Lower lobe of right lung (tissue), 2 donors: ENCODE measurements around the gene LIN28B. TPM values are rescaled to one million over a fixed set of nuclear protein-coding genes. Genes with fewer than 3 reads are reported as not detected.
"Not testable (repeated sequence)": the region's sequence is repeated elsewhere in the genome, so short reads cannot be mapped to it uniquely, and the experiment has no call there.

Source experiments
- ATAC-seq, 2 donors: fragments of 200-7000 bp; cut with Tn5 transposase; one replicate each; pipeline ENCODE4 v1.9.1; 2020 to 2022; ENCODE audit warnings: mild to moderate bottlenecking in 2 of 2, moderate library complexity in 2 of 2
- DNase-seq: peaks from one replicate; pipeline ENCODE4 v3.0.0-alpha.2; 2020
- H3K27ac ChIP-seq: fragments of 200-600 bp; one replicate; pipeline ENCODE4 v1.8.0; 2022
- H3K27me3 ChIP-seq: fragments of 200-600 bp; one replicate; pipeline ENCODE4 v1.8.0; 2022; ENCODE audit warnings: low read depth
- H3K36me3 ChIP-seq: fragments of 200-600 bp; one replicate; pipeline ENCODE4 v1.8.0; 2022; ENCODE audit warnings: mild to moderate bottlenecking
- H3K4me1 ChIP-seq: fragments of 200-600 bp; one replicate; pipeline ENCODE4 v1.8.0; 2022
- H3K4me3 ChIP-seq: fragments of 200-600 bp; one replicate; pipeline ENCODE4 v1.8.0; 2022; ENCODE audit warnings: mild to moderate bottlenecking
- H3K9me3 ChIP-seq: fragments of 200-600 bp; one replicate; pipeline ENCODE4 v1.8.0; 2022
- CTCF ChIP-seq: fragments of 200-600 bp; IDR thresholded peaks from one replicate; pipeline ENCODE4 v1.8.0; 2022; ENCODE audit warnings: antibody characterized with exemption, mild to moderate bottlenecking
- intact Hi-C: fragments of 100-400 bp; cut with DNase I; formaldehyde crosslinking; loops from one replicate; pipeline ENCODE4 v1.11.0; 2022
- total RNA-seq: library from RNA; stranded (reverse); fragmentation: NEBNext Ultra II Directional; extraction: Animal tissue kit (Norgen Biotek cat#: 25700); gene quantifications from one replicate; pipeline ENCODE4 v1.2.1, GENCODE V29; 2021
- donor health status: DM: no; HTN: yes; CAD: no; lungs with severe emphysema.

The LIN28B gene
- total RNA-seq, 1 donor from 2014 or later: not detected

- peaks cover 85% of the 10 kb centered on the region for H3K27me3 ChIP-seq
- DNase-seq (no peak), ATAC-seq (no peak)
- H3K9me3 ChIP-seq: no peaks in the 10 kb centered on the region
- no peaks in the 10 kb centered on the region for H3K4me1 ChIP-seq
- intact Hi-C loops: no loop called here
- no peak overlapping the region for H3K4me3 ChIP-seq
- no peak for TF ChIP-seq CTCF
- H3K27ac ChIP-seq: no peak overlapping the region
- no peaks in the 10 kb centered on the region for H3K36me3 ChIP-seq
Observed at GRCh38 chr6:104952911-104953399, 4.0 kb upstream of the LIN28B start.

GRCh38 chr6:104953400-104954189 is 3.3 kb upstream of the LIN28B start:
- H3K4me1 ChIP-seq, H3K9me3 ChIP-seq, H3K4me3 ChIP-seq, DNase-seq, H3K27ac ChIP-seq, H3K36me3 ChIP-seq, ATAC-seq, intact Hi-C loops: not testable (repeated sequence)
- H3K27me3 ChIP-seq: peaks cover 85% of the 10 kb centered on the region

GRCh38 chr6:104954190-104954797 is 2.6 kb upstream of the LIN28B start:
- no peak overlapping the region for H3K27ac ChIP-seq
- ATAC-seq (no peak), DNase-seq (no peak)
- TF ChIP-seq CTCF: no peak
- H3K4me3 ChIP-seq: no peak overlapping the region
- no peaks in the 10 kb centered on the region for H3K36me3 ChIP-seq
- no peaks in the 10 kb centered on the region for H3K9me3 ChIP-seq
- intact Hi-C loops: no loop called here
- peaks cover 92% of the 10 kb centered on the region for H3K27me3 ChIP-seq
- H3K4me1 ChIP-seq: no peaks in the 10 kb centered on the region

GRCh38 chr6:104955491-104955890 is 1.4 kb upstream of the LIN28B start:
- intact Hi-C loops: no loop called here
- Histone ChIP-seq H3K4me1 (no peaks in the 10 kb centered on the region), H3K36me3 (no peaks in the 10 kb centered on the region)

GRCh38 chr6:104955927-104956730 is 778 bp upstream of the LIN28B start:
- intact Hi-C loops: no loop called here
- no peak for ATAC-seq
- Histone ChIP-seq H3K4me1 (no peaks in the 10 kb centered on the region), H3K27me3 (peaks cover 90% of the 10 kb centered on the region), H3K4me3 (no peak overlapping the region), H3K9me3 (no peaks in the 10 kb centered on the region), H3K27ac (no peak overlapping the region), H3K36me3 (no peaks in the 10 kb centered on the region)
- TF ChIP-seq CTCF: no peak
- no peak for DNase-seq

More at GRCh38 chr6:104955491-104955890, 1.4 kb upstream of the LIN28B start:
- Histone ChIP-seq H3K27me3 (peaks cover 96% of the 10 kb centered on the region), H3K27ac (no peak overlapping the region), H3K9me3 (no peaks in the 10 kb centered on the region), H3K4me3 (no peak overlapping the region)
- no peak for DNase-seq
- TF ChIP-seq CTCF: no peak
- no peak for ATAC-seq
